GM21447 (cell line): Measurements from ENCODE around the gene DNAH17.
"Not testable (repeated sequence)": the region's sequence is repeated elsewhere in the genome, so short reads cannot be mapped to it uniquely, and the experiment has no call there.

ENCODE experiments used
- ATAC-seq: cut with Tn5 transposase; IDR thresholded peaks from one replicate; pipeline ENCODE4 v1.9.1; 2021; ENCODE audit not compliant: unreplicated experiment

Gene DNAH17

GRCh38 chr17:78524870-78525510, 52.2 kb downstream of the DNAH17 start:
- ATAC-seq = no peak

- ATAC-seq = no peak
Observed at GRCh38 chr17:78523934-78524655, 53.1 kb downstream of the DNAH17 start.

- ATAC-seq = no peak
Observed at GRCh38 chr17:78522031-78522809, 55.0 kb downstream of the DNAH17 start.

- no peak for ATAC-seq
Observed at GRCh38 chr17:78517421-78517820, 59.8 kb downstream of the DNAH17 start.

- ATAC-seq = no peak
Observed at GRCh38 chr17:78515480-78515879, 61.7 kb downstream of the DNAH17 start.

- no peak for ATAC-seq
Observed at GRCh38 chr17:78514521-78514920, 62.7 kb downstream of the DNAH17 start.

GRCh38 chr17:78512976-78513375, 64.2 kb downstream of the DNAH17 start:
- ATAC-seq = no peak

- ATAC-seq = no peak
Observed at GRCh38 chr17:78510141-78511075, 66.8 kb downstream of the DNAH17 start.

- no peak for ATAC-seq
Observed at GRCh38 chr17:78507526-78507925, 69.7 kb downstream of the DNAH17 start.

- ATAC-seq = no peak
Observed at GRCh38 chr17:78506454-78507309, 70.5 kb downstream of the DNAH17 start.

GRCh38 chr17:78504156-78504925, 72.9 kb downstream of the DNAH17 start:
- no peak for ATAC-seq

GRCh38 chr17:78503388-78503787, 73.8 kb downstream of the DNAH17 start:
- ATAC-seq = not testable (repeated sequence)

GRCh38 chr17:78502611-78503148, 74.5 kb downstream of the DNAH17 start:
- no peak for ATAC-seq

GRCh38 chr17:78501241-78502036, 75.8 kb downstream of the DNAH17 start:
- ATAC-seq = no peak

- ATAC-seq = no peak
Observed at GRCh38 chr17:78500806-78501205, 76.4 kb downstream of the DNAH17 start.

GRCh38 chr17:78499715-78500540, 77.3 kb downstream of the DNAH17 start:
- no peak for ATAC-seq

GRCh38 chr17:78498848-78499247, 78.3 kb downstream of the DNAH17 start:
- ATAC-seq = no peak
